GM23338 (cell line): ENCODE data around the gene TAF4. TPM values are rescaled to one million over a fixed set of nuclear protein-coding genes. Genes with fewer than 3 reads are reported as not detected.
A peak's percentile ranks its signal among the peaks of the same experiment; 100 is the strongest.

Experiments used
- ATAC-seq: fragments of 200-7000 bp; cut with Tn5 transposase; 3 replicates; pipeline ENCODE4 v1.9.1; 2020
- DNase-seq: peaks from one replicate; pipeline ENCODE4 v3.0.0-alpha.2; 2015; ENCODE audit warnings: low spot score
- H2AFZ ChIP-seq: fragments of 200-600 bp; sonication (generic); 2 replicates; pipeline ENCODE4 v1.8.0; 2016; ENCODE audit warnings: antibody characterized with exemption, mild to moderate bottlenecking, moderate library complexity
- H3F3A ChIP-seq: fragments of 200-600 bp; sonication (generic); replicated peaks from 2 replicates; pipeline ENCODE4 v1.8.0; 2017; ENCODE audit warnings: antibody characterized with exemption, mixed run types, low read depth
- H3K27ac ChIP-seq: fragments of 200-600 bp; sonication (generic); 2 replicates; pipeline ENCODE4 v1.6.1; 2016; ENCODE audit warnings: low read depth
- H3K27me3 ChIP-seq: fragments of 200-600 bp; sonication (generic); 2 replicates; pipeline ENCODE4 v1.8.0; 2016; ENCODE audit warnings: mild to moderate bottlenecking, mixed run types, moderate library complexity; ENCODE audit not compliant: insufficient read depth
- H3K36me3 ChIP-seq: fragments of 200-600 bp; sonication (generic); 2 replicates; pipeline ENCODE4 v1.8.0; 2016; ENCODE audit warnings: mild to moderate bottlenecking; ENCODE audit not compliant: insufficient read depth
- H3K4me1 ChIP-seq: fragments of 200-600 bp; sonication (generic); 2 replicates; pipeline ENCODE4 v1.8.0; 2016; ENCODE audit warnings: mild to moderate bottlenecking, moderate library complexity; ENCODE audit not compliant: insufficient read depth
- H3K4me2 ChIP-seq: fragments of 200-600 bp; sonication (generic); 2 replicates; pipeline ENCODE4 v1.7.1; 2017; ENCODE audit warnings: mixed run types
- H3K4me3 ChIP-seq: fragments of 200-600 bp; sonication (generic); 2 replicates; pipeline ENCODE4 v1.6.1; 2016; ENCODE audit warnings: mixed run types
- H3K79me2 ChIP-seq: fragments of 200-600 bp; sonication (generic); replicated peaks from 2 replicates; pipeline ENCODE4 v1.8.0; 2017; ENCODE audit warnings: mild to moderate bottlenecking; ENCODE audit not compliant: insufficient read depth
- H3K9me2 ChIP-seq: fragments of 200-600 bp; sonication (generic); 2 replicates; pipeline ENCODE4 v1.8.0; 2017; ENCODE audit not compliant: insufficient read depth
- H4K20me1 ChIP-seq: fragments of 200-600 bp; sonication (generic); replicated peaks from 2 replicates; pipeline ENCODE4 v1.8.0; 2017; ENCODE audit warnings: mild to moderate bottlenecking; ENCODE audit not compliant: insufficient read depth
- H3K27ac Mint-ChIP-seq: 2 replicates; pipeline ENCODE4 v1.8.0; 2020; ENCODE audit warnings: inconsistent platforms, mild to moderate bottlenecking, moderate library complexity, mixed read lengths
- H3K27me3 Mint-ChIP-seq: 3 replicates; pipeline ENCODE4 v1.8.0; 2022; ENCODE audit warnings: low read depth, mild to moderate bottlenecking, moderate library complexity, mixed read lengths, inconsistent platforms; ENCODE audit not compliant: insufficient read depth, poor library complexity
- H3K36me3 Mint-ChIP-seq: 3 replicates; pipeline ENCODE4 v1.8.0; 2021; ENCODE audit warnings: low read depth, mild to moderate bottlenecking, inconsistent platforms, moderate library complexity, mixed read lengths
- H3K4me1 Mint-ChIP-seq: 3 replicates; pipeline ENCODE4 v1.8.0; 2020; ENCODE audit warnings: mild to moderate bottlenecking, inconsistent platforms, mixed read lengths
- H3K4me3 Mint-ChIP-seq: 3 replicates; pipeline ENCODE4 v1.8.0; 2021; ENCODE audit warnings: moderate library complexity, mild to moderate bottlenecking, inconsistent platforms, mixed read lengths
- H3K9me3 Mint-ChIP-seq: 3 replicates; pipeline ENCODE4 v1.8.0; 2020; ENCODE audit warnings: moderate library complexity, mild to moderate bottlenecking, inconsistent platforms, mixed read lengths
- CREB1 ChIP-seq: fragments of 250-450 bp; sonication (Bioruptor Pico); IDR thresholded peaks from 2 replicates; pipeline ENCODE4 v1.5.0; 2020; ENCODE audit warnings: low read depth, mild to moderate bottlenecking, moderate library complexity
- ETS1 ChIP-seq: IDR thresholded peaks from 2 replicates; pipeline ENCODE4 v1.6.1; 2016; ENCODE audit warnings: antibody characterized with exemption
- EZH2 ChIP-seq: fragments of 200-600 bp; sonication (generic); IDR thresholded peaks from one replicate; pipeline ENCODE4 v1.8.0; 2017; ENCODE audit warnings: antibody characterized with exemption, mild to moderate bottlenecking, low read depth; ENCODE audit not compliant: unreplicated experiment
- EZH2phosphoT487 ChIP-seq: fragments of 200-600 bp; sonication (generic); IDR thresholded peaks from one replicate; pipeline ENCODE4 v1.8.1; 2018; ENCODE audit warnings: antibody characterized with exemption; ENCODE audit not compliant: unreplicated experiment
- ZNF114 ChIP-seq: fragments of 250-450 bp; sonication (Bioruptor Pico); IDR thresholded peaks from 2 replicates; pipeline ENCODE4 v1.5.0; 2020; ENCODE audit warnings: mild to moderate bottlenecking, moderate library complexity
- ZNF331 ChIP-seq: fragments of 250-450 bp; sonication (Bioruptor Pico); IDR thresholded peaks from 2 replicates; pipeline ENCODE4 v1.5.0; 2020; ENCODE audit warnings: low read depth, mild to moderate bottlenecking, moderate library complexity
- ZNF462 ChIP-seq: fragments of 250-450 bp; sonication (Bioruptor Pico); IDR thresholded peaks from 2 replicates; pipeline ENCODE4 v1.5.0; 2020; ENCODE audit warnings: mild to moderate bottlenecking, moderate library complexity
- polyA plus RNA-seq: library from polyadenylated mRNA; unstranded; fragments of >200 nt; fragmentation: Nextera tagmentation; extraction: Ambion mirVana; gene quantifications from 2 replicates; pipeline ENCODE4 v1.2.1, GENCODE V29; 2016
- total RNA-seq: library from RNA; depleted of rRNA; stranded (reverse); fragments of >200 nt; shearing (Covaris generic); gene quantifications from 2 replicates; pipeline ENCODE4 v1.2.3, GENCODE V29; 2014

Gene TAF4
- total and polyA plus RNA-seq, 2 experiments from 2014 or later, result 7.2 to 60.0 TPM

- Mint-ChIP-seq H3K4me3 (no peak overlapping the region), H3K9me3 (no peaks in the 10 kb centered on the region), H3K4me1 (peaks cover 55% of the 10 kb centered on the region), H3K27ac (peak overlapping the region; percentile 78; the same call in 1 of the 2 replicates), H3K36me3 (no peaks in the 10 kb centered on the region), H3K27me3 (peaks cover 9% of the 10 kb centered on the region)
- H3K27ac ChIP-seq, result peak overlapping the region; percentile 32; the same call in 1 of the 2 replicates
- no peaks in the 10 kb centered on the region for H3K9me2 ChIP-seq
- H3K27me3 ChIP-seq, result no peaks in the 10 kb centered on the region
- H3K4me1 ChIP-seq, result peaks cover 29% of the 10 kb centered on the region
- TF ChIP-seq ZNF114 (CRISPR knock-in tag) (no peak), EZH2 (no peak), CREB1 (CRISPR knock-in tag) (no peak), ZNF331 (CRISPR knock-in tag) (no peak), EZH2phosphoT487 (no peak), ZNF462 (no peak), ETS1 (no peak)
- H3K79me2 ChIP-seq, result peaks cover 100% of the 10 kb centered on the region
- ATAC-seq (no peak), DNase-seq (no peak)
- no peaks in the 10 kb centered on the region for H3K36me3 ChIP-seq
- no peak overlapping the region for H3K4me3 ChIP-seq
- H3F3A ChIP-seq, result no peaks in the 10 kb centered on the region
- peaks cover 80% of the 10 kb centered on the region for H4K20me1 ChIP-seq
- no peak overlapping the region for H3K4me2 ChIP-seq
- no peak overlapping the region for H2AFZ ChIP-seq
Observed at GRCh38 chr20:62030834-62031434, 34.7 kb downstream of the TAF4 start.
